ENCODE data around the gene RC3H2. TPM values are rescaled to one million over a fixed set of nuclear protein-coding genes. Genes with fewer than 3 reads are reported as not detected.

The RC3H2 gene
- total and polyA plus RNA-seq, 2 of the 13 experiments (the other 11 are each of a cell fraction or from before 2014, with no cell fraction given) = 21.0 to 36.4 TPM

- 0 out of 2 replicates have a peak, but pooled peaks have one; percentile 43 for TF ChIP-seq ZSCAN20 (CRISPR knock-in tag; IDR thresholded peaks at IDR 0.05; ENCODE audit: borderline replicate concordance)
- TF ChIP-seq TERF1 (CRISPR knock-in tag; IDR thresholded peaks at IDR 0.05) = no peak
- no peak for TF ChIP-seq AHDC1 (CRISPR knock-in tag; IDR thresholded peaks at IDR 0.05; ENCODE audit: borderline replicate concordance)
- TF ChIP-seq HCFC1 (IDR thresholded peaks at IDR 0.05; ENCODE audit: low read depth, low read length) = no peak
- TF ChIP-seq SSRP1 (CRISPR knock-in tag; IDR thresholded peaks at IDR 0.05) = no peak; the same call in 1 of the 2 replicates
- no peak for TF ChIP-seq TBL1XR1 (IDR thresholded peaks at IDR 0.05; ENCODE audit: borderline replicate concordance, low read length, partially characterized antibody)
- TF ChIP-seq ZNF569 (CRISPR knock-in tag; IDR thresholded peaks at IDR 0.05; ENCODE audit: borderline replicate concordance) = no peak
- TF ChIP-seq RFX1 (IDR thresholded peaks at IDR 0.05) = no peak
- TF ChIP-seq, protein P1, sequence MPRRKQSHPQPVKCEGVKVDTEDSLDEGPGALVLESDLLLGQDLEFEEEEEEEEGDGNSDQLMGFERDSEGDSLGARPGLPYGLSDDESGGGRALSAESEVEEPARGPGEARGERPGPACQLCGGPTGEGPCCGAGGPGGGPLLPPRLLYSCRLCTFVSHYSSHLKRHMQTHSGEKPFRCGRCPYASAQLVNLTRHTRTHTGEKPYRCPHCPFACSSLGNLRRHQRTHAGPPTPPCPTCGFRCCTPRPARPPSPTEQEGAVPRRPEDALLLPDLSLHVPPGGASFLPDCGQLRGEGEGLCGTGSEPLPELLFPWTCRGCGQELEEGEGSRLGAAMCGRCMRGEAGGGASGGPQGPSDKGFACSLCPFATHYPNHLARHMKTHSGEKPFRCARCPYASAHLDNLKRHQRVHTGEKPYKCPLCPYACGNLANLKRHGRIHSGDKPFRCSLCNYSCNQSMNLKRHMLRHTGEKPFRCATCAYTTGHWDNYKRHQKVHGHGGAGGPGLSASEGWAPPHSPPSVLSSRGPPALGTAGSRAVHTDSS (CRISPR knock-in tag; conservative IDR thresholded peaks at IDR 0.05) = no peak
- TF ChIP-seq TBX2 (CRISPR knock-in tag; IDR thresholded peaks at IDR 0.05; ENCODE audit: borderline replicate concordance) = no peak; the same call in 1 of the 2 replicates
- TF ChIP-seq ZNF496 (CRISPR knock-in tag; IDR thresholded peaks at IDR 0.05; ENCODE audit: insufficient replicate concordance) = no peak
- TF ChIP-seq SMAD9 (CRISPR knock-in tag; IDR thresholded peaks at IDR 0.05) = no peak
- TF ChIP-seq RARA (CRISPR knock-in tag; IDR thresholded peaks at IDR 0.05) = 0 out of 2 replicates have a peak, but pooled peaks have one; percentile 7
- no peak for TF ChIP-seq ZFAT (CRISPR knock-in tag; conservative IDR thresholded peaks at IDR 0.05)
- TF ChIP-seq CC2D1A (CRISPR knock-in tag; IDR thresholded peaks at IDR 0.05) = no peak
- no peak for TF ChIP-seq EP300 (IDR thresholded peaks at IDR 0.05; ENCODE audit: low read depth in 2 of 2, low read length in 2 of 2)
- no peak for TF ChIP-seq EP300 (CRISPR knock-in tag; IDR thresholded peaks at IDR 0.05; ENCODE audit: borderline replicate concordance)
- no peak for TF ChIP-seq ZNF225 (CRISPR knock-in tag; IDR thresholded peaks at IDR 0.05)
- peak; percentile 37; the same call in 1 of the 2 replicates for TF ChIP-seq HOXA3 (CRISPR knock-in tag; IDR thresholded peaks at IDR 0.05)
- TF ChIP-seq ZNF589 (CRISPR knock-in tag; conservative IDR thresholded peaks at IDR 0.05) = no peak
These were observed 35.8 kb upstream of the RC3H2 start, which contains the start of gene RABGAP1 (continued) for GRCh38 chr9:122940749-122941581.
